Measurements from ENCODE around the gene SIAH3.
"Not testable (repeated sequence)": the region's sequence is repeated elsewhere in the genome, so short reads cannot be mapped to it uniquely, and the experiment has no call there.

Gene SIAH3, protein sequence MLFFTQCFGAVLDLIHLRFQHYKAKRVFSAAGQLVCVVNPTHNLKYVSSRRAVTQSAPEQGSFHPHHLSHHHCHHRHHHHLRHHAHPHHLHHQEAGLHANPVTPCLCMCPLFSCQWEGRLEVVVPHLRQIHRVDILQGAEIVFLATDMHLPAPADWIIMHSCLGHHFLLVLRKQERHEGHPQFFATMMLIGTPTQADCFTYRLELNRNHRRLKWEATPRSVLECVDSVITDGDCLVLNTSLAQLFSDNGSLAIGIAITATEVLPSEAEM

DNA sequence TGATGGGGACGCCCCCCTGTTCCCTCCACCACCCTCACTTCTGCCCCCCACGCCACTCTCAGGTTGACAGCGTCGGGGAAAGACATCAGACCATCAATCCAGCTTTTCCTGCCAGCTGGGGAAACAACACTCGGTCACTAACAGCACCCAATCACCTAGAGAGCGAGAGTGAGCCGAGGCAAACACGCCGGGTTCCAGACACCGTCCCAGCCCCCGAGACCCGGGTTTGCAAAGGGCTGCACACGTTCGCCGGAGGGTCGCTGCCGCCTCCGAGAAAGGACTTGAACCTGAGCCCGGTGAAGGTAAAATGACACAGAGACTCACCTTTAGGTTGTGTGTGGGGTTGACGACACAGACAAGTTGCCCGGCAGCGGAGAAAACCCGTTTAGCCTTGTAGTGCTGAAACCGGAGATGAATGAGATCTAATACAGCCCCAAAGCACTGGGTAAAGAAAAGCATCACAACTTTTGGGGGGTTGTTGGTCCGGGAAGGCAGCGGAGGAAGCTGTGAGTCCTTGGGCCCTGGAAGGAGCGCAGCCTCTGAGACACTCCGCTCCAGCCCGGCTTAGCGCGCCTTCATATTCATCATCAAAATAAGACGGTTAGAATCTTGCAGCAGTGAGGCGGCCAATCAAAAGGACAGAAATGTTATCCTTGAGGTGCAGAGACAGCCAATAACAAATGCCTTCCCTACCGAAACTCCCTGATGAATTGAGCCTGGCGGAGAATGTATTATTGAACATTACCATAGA, at the start of gene SIAH3:
SIAH3 (minus strand) TSS at position 583 of the 751 bp plus-strand sequence; CDS start at position 459, 124 bp downstream.
- peak; percentile 8 for DNase-seq

DNA sequence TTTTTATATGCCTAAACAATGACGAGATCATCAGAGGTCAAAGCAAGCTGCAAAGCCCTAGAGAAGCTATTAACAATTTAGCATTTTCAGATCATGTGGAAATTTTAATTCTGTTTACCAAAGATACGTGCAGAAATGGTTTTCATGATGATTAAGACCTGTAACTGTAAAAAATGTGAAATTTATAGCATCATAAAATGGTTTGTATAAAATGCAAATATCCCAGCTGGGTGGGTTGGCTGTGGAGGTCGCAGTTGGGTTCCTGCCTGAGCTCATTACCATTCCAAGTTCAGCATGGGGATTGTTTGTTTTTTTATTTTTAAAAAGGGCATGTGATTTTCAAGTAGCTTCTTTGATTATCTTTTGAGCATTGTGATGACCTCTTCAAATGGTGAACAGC, 47.9 kb upstream of the SIAH3 start:
- peak; percentile 76 for DNase-seq

DNA sequence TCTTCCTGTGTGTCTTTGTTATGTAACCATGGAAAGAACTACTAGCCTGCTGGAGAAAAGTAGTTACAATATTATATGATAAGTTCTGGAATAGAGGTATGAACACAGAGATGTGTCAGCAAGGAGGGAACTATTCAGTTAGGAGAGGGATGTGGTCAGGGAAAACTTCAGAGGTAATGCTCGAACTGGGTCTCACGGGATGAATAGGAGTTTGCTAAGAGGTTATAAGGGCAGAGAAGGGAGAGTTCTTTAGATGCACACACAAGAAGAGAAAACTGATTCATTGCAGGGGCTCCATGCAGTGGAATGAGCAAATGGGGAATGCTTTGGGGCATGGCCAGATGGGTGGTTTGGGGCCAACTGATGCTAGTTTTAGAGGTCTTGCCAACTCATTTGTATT, 46.0 kb upstream of the SIAH3 start:
- DNase-seq: no peak

DNA sequence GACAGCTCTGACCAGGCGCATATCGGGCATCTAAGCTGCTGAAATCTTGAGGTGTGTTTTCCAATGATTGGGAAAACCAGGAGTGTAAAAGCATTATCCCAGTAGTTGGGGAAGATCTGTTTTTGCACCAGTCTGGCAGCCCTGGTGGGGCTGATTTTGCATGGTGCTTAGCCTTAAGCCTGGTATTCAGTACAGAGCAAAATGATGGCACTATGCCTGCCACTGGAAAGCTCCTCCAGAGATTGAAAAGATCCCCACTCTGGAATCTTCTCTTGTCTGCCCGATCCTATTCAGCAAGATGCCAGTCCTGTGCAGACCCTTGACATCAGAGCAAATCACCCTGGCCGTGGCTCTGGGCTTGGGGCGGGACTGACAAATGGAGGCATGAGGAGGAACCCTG, 44.7 kb upstream of the SIAH3 start:
- DNase-seq: no peak

DNA sequence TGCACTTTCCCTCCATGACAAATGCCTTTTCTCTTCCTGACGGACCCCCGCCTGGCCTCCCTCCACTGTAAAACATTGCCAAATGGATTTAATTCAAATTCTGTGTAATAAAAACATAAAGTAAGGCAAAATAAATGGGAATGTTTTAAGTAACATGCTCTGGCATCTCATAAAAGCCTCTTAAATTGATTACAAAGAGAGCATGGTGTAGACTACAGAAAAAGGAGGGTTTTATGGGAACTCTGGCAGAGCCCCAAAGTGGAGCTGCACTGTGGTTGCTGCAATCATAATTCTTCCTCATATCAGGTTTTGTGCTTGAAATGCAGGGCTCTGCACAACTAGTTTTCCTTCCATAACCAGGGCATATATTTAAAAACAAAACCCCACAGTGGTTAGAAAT, 44.3 kb upstream of the SIAH3 start:
- no peak for DNase-seq

DNA sequence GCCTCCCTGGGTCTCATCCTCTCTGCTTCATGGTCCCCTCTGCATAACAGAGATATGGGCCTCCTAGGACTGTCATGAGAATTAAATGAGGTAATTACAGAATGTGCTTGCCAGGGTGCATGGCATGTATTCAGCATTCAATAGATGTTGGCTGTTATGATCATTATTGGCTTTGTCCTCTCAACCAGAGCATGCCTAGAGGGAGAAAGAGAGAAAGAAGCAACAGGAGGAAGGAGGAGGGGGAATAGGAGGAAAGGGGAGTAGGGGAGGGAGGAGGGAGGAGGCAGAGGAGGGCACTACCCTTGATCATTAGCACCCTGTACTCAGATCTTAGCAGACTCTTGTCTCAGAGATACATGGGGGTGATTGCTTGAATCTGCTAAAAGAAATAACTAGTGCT, 41.0 kb upstream of the SIAH3 start:
- DNase-seq: peak; percentile 69

DNA sequence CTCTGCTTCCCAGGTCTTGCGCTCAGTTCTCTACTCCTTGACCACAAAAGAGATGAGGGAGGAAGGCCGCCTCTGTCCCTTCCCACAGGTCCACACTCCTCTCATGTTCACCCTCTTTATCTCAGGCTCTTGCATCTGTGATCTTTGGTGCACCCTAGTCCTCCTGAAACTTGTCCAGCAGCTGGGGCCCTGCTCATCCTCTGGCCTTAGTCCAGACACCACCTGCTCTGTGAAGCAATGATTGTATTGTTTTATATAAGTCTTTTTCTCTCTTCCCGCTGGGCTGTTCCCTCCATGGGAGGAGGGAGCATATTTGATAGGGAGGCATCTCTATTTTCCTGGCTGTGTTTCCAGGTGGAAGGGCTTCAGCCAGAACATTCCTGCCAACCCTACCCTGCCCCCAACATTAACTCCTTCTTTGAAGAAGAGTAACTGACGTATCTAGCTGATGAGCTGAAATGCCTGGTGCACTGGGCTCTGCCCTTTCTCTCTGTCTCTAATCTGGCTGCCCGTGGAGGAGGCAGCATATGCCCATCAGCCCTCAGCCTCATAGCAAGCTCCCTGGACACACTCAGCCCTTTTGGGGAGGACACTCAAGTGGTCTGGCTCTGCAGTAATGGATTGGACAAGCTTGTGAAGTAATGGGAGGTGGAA, 38.2 kb upstream of the SIAH3 start:
- DNase-seq: no peak

DNA sequence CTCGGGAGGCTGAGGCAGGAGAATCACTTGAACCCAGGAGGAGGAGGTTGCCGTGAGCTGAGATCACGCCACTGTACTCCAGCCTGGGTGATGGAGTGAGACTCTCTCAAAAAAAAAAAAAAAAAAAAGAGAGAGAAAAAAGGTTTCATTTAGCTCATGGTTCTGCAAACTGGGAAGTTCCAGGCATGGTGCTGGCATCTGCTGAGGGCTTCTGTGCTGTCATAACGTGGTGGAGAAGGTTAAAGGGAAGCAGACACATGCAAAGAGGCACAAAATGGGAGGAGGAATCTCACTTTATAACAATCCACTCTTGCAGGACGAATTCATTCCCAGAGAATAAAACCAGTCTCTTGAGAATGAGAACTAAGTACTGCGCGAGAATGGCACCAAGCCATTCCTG, 34.9 kb upstream of the SIAH3 start:
- DNase-seq: no peak

DNA sequence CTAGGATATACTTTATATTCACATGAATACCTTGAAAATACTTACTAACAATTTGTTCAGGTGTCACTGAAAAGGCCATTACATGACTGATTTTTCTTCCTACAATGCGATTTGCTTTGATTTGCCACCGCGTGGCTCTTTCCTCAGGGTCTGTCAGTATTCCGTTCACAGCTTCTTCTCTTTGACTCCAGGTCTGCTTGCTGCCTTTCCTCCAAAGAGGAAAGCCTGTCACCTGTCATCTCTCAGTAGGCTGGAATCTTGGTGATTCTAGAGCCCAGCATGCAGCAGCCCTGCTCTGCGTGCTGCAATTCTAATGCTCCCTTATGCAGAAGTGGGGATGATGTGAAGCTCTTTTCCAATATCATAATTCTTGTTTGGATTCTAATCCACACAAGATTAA, 33.6 kb upstream of the SIAH3 start:
- no peak for DNase-seq

DNA sequence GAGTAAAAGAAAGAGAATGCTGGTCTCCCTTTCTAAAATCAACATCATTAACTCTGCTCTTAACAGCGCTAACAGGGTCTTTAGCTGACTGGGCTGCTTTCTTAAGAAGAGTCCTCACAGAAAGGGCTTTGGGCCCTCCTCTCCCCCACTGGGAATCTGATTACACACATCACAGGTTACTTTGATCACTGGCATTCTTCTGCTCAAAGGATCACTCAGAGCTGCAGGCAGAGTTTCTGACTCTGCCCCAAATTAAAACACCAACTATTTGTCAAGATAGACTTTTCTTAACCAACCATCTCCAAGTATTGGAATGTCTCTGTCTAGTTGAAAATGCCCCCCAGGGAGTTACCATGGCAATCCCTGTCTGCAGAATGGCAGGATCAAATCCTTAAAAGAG, 31.1 kb upstream of the SIAH3 start:
- no peak for DNase-seq

DNA sequence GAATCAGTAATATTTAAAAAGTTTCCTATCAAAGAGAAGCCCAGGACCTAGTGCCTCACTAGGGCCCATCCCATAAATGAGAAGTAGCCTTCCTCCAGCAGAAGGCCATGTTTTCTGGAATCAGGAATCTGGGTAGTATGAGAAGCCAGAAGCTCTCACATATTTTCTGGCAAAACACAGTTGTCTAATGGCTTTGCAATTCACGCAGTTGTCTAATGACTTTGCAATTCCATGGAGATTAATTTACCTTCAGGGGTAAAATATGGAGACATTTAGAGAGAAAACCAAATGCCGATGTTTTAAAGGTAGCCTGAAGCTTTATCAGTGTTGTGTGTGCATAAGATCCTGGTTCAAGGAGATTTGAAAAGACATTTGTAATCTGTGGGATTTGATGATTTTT, 29.8 kb upstream of the SIAH3 start:
- DNase-seq: no peak

DNA sequence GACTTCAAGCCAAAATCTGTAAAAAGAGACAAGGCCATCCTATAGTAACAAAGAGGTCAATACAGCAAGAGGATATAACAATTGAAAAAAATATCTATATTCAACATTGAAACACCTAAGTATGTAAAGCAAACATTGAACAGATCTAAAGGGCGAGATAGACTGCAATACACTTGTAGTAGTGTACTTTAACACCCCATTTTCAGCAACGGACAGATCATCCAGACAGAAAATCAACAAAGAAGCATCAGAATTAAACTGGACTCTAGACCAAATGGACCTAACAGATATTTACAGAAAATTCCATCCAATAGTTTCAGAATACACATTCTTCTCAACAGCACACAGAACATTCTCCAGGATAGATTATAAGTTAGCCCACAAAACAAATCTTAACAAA, 28.7 kb upstream of the SIAH3 start:
- DNase-seq: no peak

DNA sequence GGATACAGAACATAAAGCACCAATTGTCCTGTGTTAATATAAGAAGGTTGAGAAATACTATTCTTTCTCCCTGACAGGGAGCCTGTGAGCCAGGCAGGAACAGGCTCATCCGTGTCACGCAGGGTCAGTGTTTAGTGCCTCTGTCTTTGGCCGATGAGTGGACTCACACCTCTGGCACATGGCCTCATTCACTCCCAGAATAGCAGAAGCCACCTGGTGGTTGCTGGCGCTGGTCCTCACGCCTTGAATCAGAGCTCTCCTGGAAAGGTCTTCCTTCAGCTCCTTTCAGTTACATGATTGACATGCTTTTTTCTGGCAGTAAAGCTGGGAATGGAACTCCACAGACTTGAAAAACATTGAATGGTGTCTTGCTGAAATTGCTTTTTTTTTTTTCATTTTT, 28.1 kb upstream of the SIAH3 start:
- peak; percentile 39 for DNase-seq

DNA sequence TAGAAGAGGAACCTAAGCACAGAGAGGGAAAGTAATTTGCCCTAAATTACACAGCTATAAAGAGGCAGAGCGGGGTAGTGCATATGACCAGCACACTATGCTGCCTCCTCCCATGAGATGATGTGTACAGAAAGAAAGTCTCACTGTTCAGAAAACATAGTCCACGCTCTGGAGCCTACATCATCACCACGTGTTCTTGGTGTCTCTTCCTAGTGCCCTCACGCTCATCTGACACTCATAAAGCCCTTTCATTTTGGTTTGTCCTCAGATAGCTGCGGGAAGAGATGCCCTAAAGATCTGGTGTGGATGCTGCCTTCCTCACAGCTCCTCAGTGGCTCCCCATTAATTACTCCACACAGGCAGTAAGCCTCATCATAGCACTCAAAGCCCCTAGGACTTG, 27.4 kb upstream of the SIAH3 start:
- no peak for DNase-seq

DNA sequence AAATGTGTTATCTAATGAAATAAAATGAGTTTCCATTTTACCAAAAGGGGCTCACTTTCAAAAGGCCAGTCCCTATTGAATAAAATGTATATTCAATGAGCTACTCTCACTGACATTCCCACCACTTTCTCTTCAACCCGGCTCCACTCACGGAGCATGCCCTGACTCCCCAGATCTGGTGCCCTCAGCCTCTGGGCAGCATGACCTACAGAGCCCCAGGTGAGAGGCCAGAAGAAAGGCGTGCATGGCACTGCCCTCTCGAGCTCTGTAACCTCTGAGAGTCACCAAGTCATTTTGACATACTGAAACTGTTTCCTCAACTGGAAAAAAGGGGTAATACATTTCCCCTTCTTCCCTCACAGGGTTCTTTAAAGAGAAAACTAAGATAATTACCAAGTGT, 25.2 kb upstream of the SIAH3 start:
- no peak for DNase-seq

DNA sequence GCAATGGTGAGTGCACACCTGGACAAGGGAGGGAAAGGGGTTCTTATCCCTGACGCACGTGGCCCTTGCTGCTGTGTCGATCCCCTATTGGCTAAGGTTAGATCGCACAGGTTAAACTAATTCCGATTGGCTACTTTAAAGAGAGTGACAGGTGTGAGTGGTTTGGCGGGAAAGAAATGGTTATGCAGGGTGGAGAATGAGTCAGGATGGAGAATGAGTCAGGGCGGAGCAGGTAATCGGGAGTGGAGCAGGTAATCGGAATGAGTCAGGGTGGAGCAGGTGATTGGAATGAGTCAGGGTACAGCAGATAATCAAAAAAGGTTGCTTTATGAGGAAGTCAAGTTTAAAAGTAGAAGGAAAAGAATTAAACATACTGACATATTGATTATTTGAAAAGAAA, 24.4 kb upstream of the SIAH3 start:
- no peak for DNase-seq

DNA sequence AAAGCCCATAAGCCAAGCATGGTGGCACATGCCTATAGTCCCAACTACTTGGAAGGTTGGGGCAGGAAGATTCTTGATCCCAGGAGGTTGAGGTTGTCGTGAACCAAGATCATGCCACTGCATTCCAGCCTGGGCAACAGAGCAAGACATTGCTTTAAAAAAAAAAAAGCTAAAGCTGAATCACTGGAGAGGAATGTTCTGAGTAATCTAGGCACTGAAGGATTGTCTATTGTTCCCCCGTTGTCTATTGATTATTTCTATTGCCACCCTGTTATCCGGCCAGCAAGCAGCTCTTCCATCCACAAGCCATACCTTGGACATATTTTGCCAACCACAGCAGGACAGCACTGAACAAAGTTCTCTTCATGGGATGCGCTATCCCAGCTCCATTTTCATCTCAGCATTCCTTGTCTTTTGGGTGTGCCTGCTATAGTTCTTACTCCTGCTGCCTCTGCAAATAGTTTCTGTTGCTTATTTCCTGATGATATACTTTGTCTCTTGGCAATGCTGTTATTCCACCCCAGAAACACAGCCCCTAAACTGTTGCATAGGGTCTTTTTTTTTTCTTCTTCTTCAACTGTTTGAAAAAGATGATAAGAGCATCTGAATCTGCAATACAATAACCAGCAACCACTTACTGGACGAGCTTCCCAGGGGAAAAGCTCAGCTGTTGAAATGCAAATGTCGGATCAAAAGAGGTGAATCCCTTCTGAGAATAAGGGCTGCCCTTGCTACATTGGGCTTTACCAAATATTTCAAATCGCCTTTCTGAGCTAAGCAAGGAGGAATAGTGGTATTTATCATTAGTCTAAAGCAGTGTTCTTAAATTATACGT, 22.2 kb upstream of the SIAH3 start:
- DNase-seq: no peak

DNA sequence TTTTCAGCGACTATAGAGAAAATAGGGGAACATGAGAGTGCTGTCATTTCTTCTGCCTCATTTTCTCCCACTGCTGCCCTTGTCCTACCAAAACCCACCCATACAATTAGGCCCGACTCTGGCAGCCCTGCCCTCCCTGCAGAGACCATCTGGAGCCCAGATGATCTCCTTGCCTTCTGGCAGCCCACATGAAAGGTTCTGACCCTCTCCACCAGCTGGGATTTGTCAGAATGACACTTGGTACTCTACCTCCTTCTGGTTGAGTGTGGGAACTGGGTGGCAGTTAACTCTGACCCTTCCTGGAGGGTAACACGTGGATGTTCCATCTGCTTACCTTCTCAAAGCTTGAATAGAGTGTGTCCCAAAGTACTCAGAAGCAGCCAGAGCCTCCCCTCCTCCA, 21.0 kb upstream of the SIAH3 start:
- peak; percentile 58 for DNase-seq

DNA sequence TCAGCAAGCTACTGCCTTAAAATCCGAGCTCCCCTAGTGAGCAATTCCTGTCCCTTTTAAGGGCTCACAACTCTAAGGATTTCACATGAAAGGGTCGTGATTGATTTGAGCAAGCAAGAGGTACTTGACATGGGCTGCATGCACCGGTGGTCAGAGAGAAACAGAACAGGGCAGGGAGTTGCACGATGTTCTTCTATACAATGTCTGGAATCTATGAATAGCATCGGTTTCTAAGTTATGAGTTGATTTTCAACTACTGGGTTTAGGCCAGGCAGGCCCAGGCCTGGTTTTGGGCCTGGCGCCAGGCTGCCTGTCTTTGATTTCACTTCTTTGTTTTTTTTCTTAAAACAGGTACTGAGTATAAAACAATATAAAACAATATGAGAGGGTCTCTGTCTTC, 19.6 kb upstream of the SIAH3 start:
- not testable (repeated sequence) for DNase-seq

DNA sequence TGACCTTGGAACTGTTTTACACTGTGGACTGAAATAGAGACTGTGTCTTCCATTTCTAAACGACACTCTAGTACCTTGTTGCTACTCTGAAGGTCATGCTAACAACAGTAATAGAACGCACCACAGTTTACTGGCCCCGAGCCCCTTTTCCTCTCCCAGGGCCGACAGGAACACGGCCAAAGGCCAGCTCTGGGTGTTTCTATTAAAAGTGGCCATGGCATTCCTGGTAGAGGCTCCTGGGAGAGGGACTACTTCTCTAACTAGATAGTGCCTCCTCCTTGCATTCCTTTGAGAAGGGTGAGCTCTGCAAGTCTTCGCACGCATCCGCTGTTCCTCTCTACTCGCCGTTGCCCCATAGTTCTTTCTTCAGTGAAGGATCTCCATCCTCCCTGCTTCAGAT, 18.7 kb upstream of the SIAH3 start:
- DNase-seq: no peak

DNA sequence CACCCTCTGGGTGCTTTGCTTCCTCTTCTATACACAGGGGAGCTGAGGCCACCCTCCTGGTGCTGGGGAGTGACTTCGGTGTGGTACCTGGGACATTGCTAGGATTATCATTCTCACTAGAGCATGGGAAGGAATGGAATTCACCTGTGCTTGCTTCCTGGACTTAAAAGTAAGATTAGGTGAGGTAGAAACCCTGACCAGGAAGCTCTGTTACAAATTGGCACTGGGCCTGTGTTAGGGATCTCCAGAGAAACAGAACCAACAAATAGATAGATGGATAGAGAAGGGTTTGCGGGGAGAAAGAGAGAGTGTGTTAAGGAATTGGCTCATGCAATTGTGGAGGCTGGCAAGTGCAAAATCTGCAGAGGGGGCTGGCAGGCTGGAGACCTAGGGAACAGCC, 13.9 kb upstream of the SIAH3 start:
- DNase-seq: no peak

DNA sequence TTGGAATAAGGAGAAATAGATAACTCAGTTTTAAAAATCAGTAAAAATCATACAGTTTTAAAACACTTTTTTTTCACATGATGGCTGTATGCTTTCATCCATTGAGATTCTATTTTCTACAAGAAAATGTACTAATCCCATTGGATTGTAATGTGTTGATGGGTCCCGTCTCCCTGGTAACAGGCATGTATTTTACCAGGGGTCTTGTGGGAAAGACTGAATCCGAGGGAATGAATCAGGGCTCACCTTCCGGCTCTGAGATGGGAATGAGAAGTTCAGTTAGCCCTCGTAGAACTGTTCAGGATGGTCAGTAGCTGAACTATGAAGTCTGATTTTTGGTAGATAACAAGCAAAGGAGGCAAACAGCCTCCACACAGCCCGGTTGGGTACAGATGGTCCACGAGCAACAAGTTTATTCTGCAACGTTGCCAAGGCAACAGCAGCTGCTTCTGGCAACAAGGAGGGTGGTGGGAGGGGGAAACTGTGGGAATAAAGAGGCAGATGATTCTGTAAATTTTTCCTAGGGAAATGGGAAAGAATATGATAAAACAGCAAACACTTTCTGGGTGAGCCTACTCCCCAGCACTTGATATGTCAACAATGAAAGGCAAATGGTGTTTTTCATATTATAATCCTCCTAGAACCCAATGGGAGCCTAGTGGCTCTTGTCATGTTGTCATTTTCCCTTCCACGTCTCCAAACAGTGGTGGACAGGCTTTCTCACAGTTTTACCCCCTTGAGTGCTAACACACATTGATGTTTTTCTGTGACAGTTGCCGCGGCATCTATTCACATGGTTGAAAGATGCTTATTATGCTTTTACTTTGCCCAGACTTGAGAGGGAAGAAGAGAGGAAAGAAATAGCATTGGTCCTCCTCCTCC, 12.4 kb upstream of the SIAH3 start:
- DNase-seq: peak; percentile 41

All from NCI-H69 (cell line).